ENCODE results near the gene AGAP3. TPM values are rescaled to one million over a fixed set of nuclear protein-coding genes. Genes with fewer than 3 reads are reported as not detected.

The AGAP3 gene
- total RNA-seq, 1 experiment from 2014 or later: 115 TPM

DNA sequence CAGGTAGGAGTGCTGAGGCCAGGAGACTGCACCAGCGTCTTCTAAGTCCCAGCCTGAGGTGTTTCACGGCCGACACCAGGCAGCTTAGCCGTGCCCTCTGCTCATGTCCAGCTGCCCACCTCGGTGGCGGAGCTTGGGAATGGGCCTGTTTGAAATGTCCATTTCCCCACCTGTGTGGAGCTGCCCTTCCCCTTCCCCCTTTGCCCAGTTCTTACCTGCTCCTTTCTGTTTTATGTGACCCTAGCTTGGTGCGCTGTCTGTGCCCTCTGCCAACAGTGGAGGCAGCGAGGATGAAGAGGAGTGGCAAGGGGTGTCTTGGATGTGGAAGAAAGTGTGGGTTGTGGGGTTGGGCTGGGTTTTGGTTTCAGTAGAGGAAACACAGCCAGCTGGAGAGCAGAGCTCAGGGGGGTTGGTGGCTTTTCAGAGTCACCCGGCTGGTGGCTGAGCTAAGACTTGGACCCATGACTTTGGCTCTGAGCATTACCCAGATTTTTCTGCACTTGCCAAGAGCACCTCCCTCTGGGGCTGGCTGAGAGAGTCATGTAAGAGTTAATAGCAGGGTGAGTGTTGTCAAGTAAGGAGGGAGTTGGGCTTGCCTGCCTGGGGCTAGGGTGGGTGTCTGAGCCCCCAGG is 43.8 kb downstream of the AGAP3 start:
- BruUV-seq (replicated peaks): no TSS peak
- Histone ChIP-seq H3K27me3 (replicated peaks; ENCODE audit: insufficient read depth, low read depth, low read length, poor library complexity) (no peaks in the 10 kb centered on the region), H3K36me3 (ENCODE audit: insufficient read depth, low read length, poor library complexity, severe bottlenecking) (peaks cover 34% of the 10 kb centered on the region), H3K4me1 (ENCODE audit: insufficient read depth, low read length, poor library complexity, severe bottlenecking) (peaks cover 7% of the 10 kb centered on the region), H3K4me3 (ENCODE audit: low read depth, low read length, poor library complexity, severe bottlenecking) (no peak overlapping the region), H3K27ac (ENCODE audit: low read depth, low read length, poor library complexity, severe bottlenecking) (no peak overlapping the region), H3K9me3 (ENCODE audit: low read depth, low read length, poor library complexity, severe bottlenecking) (no peaks in the 10 kb centered on the region)
- ChIA-PET CTCF (no interaction called here), POLR2A (ENCODE audit: low non-redundant PET) (no interaction called here)
- TF ChIP-seq EZH2 (IDR thresholded peaks at IDR 0.05; ENCODE audit: borderline replicate concordance, low read depth, low read length, poor library complexity, severe bottlenecking): no peak
- TF ChIP-seq, protein P1, sequence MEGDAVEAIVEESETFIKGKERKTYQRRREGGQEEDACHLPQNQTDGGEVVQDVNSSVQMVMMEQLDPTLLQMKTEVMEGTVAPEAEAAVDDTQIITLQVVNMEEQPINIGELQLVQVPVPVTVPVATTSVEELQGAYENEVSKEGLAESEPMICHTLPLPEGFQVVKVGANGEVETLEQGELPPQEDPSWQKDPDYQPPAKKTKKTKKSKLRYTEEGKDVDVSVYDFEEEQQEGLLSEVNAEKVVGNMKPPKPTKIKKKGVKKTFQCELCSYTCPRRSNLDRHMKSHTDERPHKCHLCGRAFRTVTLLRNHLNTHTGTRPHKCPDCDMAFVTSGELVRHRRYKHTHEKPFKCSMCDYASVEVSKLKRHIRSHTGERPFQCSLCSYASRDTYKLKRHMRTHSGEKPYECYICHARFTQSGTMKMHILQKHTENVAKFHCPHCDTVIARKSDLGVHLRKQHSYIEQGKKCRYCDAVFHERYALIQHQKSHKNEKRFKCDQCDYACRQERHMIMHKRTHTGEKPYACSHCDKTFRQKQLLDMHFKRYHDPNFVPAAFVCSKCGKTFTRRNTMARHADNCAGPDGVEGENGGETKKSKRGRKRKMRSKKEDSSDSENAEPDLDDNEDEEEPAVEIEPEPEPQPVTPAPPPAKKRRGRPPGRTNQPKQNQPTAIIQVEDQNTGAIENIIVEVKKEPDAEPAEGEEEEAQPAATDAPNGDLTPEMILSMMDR (conservative IDR thresholded peaks at IDR 0.05; ENCODE audit: low read depth, low read length): no peak
- intact Hi-C loops (cut with micrococcal nuclease; ENCODE audit: unreplicated experiment): no loop called here
- DNase-seq (ENCODE audit: low spot score): no peak

DNA sequence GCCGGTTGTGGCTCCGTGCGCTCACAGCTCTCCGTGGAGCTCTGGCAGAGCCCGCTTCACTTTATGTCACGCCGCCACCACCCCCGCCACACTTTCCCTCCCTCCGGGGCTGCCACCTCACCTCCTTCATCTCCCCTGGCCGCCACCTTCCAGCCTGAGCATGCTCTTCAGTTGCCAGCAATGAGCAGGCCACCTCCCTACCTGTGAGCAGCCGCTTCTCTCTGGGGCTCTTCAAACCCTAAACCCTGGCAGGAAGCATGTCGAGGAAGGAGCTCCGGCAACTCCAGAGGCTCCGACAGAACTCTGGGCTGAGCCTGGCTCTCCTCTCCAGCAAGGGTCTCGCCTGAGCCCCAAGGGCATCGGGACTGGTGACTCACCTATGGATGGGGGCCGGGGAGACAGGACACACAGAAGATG is 44.5 kb downstream of the AGAP3 start:
- Histone ChIP-seq H3K4me1 (ENCODE audit: insufficient read depth, low read length, poor library complexity, severe bottlenecking) (peaks cover under 1% of the 10 kb centered on the region), H3K4me3 (ENCODE audit: low read depth, low read length, poor library complexity, severe bottlenecking) (no peak overlapping the region), H3K36me3 (ENCODE audit: insufficient read depth, low read length, poor library complexity, severe bottlenecking) (peaks cover 35% of the 10 kb centered on the region), H3K9me3 (ENCODE audit: low read depth, low read length, poor library complexity, severe bottlenecking) (no peaks in the 10 kb centered on the region), H3K27me3 (replicated peaks; ENCODE audit: insufficient read depth, low read depth, low read length, poor library complexity) (no peaks in the 10 kb centered on the region), H3K27ac (ENCODE audit: low read depth, low read length, poor library complexity, severe bottlenecking) (no peak overlapping the region)
- DNase-seq (ENCODE audit: low spot score): no peak
- CTCF ChIA-PET: no interaction called here
- intact Hi-C loops (cut with micrococcal nuclease; ENCODE audit: unreplicated experiment): no loop called here
- BruUV-seq (replicated peaks): no TSS peak
- POLR2A ChIA-PET (ENCODE audit: low non-redundant PET): no interaction called here
- no peak for TF ChIP-seq EZH2 (IDR thresholded peaks at IDR 0.05; ENCODE audit: borderline replicate concordance, low read depth, low read length, poor library complexity, severe bottlenecking)
- TF ChIP-seq, protein P1 (conservative IDR thresholded peaks at IDR 0.05; ENCODE audit: low read depth, low read length): no peak

DNA sequence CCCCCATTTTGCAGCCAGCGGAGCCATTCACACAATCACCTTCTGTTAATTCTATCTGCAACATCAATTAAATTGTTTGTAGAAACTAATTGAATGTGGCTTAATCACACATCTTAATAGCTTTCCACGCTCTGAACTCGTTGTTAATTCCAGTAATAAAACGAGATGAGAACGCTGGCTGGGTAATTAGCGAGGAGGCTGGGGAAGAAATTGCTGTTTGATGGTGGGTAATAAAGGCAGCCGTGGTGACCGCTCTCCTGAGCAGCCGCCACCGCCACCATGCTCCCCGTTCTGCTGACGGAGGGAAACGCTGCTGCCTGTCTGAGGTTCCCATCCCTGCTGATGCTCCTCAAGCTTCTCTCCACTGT is 44.9 kb downstream of the AGAP3 start:
- intact Hi-C loops (cut with micrococcal nuclease; ENCODE audit: unreplicated experiment): no loop called here
- Histone ChIP-seq H3K4me1 (ENCODE audit: insufficient read depth, low read length, poor library complexity, severe bottlenecking) (no peaks in the 10 kb centered on the region), H3K27ac (ENCODE audit: low read depth, low read length, poor library complexity, severe bottlenecking) (no peak overlapping the region), H3K27me3 (replicated peaks; ENCODE audit: insufficient read depth, low read depth, low read length, poor library complexity) (no peaks in the 10 kb centered on the region), H3K36me3 (ENCODE audit: insufficient read depth, low read length, poor library complexity, severe bottlenecking) (peaks cover 35% of the 10 kb centered on the region), H3K4me3 (ENCODE audit: low read depth, low read length, poor library complexity, severe bottlenecking) (no peak overlapping the region), H3K9me3 (ENCODE audit: low read depth, low read length, poor library complexity, severe bottlenecking) (no peaks in the 10 kb centered on the region)
- CTCF ChIA-PET: no interaction called here
- POLR2A ChIA-PET (ENCODE audit: low non-redundant PET): no interaction called here
- DNase-seq (ENCODE audit: low spot score): no peak
- TF ChIP-seq, protein P1 (conservative IDR thresholded peaks at IDR 0.05; ENCODE audit: low read depth, low read length): no peak
- TF ChIP-seq EZH2 (IDR thresholded peaks at IDR 0.05; ENCODE audit: borderline replicate concordance, low read depth, low read length, poor library complexity, severe bottlenecking): no peak
- no TSS peak for BruUV-seq (replicated peaks)
